Tibial nerve (tissue), 4 donors: ENCODE results near the gene TMEM121.
A peak's percentile ranks its signal among the peaks of the same experiment; 100 is the strongest.

ENCODE experiments used
- CTCF ChIP-seq, 5 experiments: fragments of 200-600 bp in 3 of 5; fragments of 450-650 bp in 2 of 5; sonication (generic) in 3 of 5; IDR thresholded peaks; one replicate each; pipeline ENCODE4 v1.5.1; 2016 to 2019; ENCODE audit warnings: antibody characterized with exemption in 5 of 5, mild to moderate bottlenecking in 3 of 5, moderate library complexity in 2 of 5
- EP300 ChIP-seq, 2 donors: sonication (generic); formaldehyde crosslinking; IDR thresholded peaks; one replicate each; pipeline ENCODE4 v1.6.1; 2017; ENCODE audit warnings: antibody characterized with exemption in 2 of 2, mild to moderate bottlenecking in 1 of 2
- POLR2A ChIP-seq, 2 donors: fragments of 450-650 bp; IDR thresholded peaks; one replicate each; pipeline ENCODE4 v1.6.1; 2017; ENCODE audit warnings: antibody characterized with exemption in 2 of 2, mild to moderate bottlenecking in 2 of 2, moderate library complexity in 2 of 2

- TF ChIP-seq CTCF (IDR thresholded peaks at IDR 0.05) (peak in 4 of 5 experiments; percentile 10 to 46 (median 38)), EP300 (IDR thresholded peaks at IDR 0.05) (peak; percentile 52 to 81), POLR2A (IDR thresholded peaks at IDR 0.05) (peak in 1 of 2 donors; percentile 16)
These were observed 44.4 kb upstream of the TMEM121 start for GRCh38 chr14:105481886-105482457.
